ENCODE measurements around the gene SLC5A9.

Gene SLC5A9

DNA sequence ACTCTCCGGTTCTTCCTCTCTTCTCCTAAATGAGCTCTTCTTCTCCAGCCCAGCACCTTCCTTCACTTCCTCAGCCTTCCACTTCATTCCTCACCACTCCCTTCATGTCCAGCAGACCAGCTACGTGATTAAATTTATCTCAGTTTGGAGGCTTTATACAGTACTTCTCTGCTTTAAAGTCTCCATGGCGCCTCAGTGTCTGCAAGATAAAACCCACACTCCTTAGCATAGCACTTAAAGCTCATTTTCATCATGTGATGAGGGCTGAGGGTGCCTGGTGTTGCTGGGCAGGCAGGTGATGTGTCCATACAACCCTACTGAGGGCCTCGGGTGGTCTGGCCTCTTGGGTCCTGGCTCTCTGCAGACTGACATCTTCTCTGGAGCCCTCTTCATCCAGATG, 7.7 kb downstream of the SLC5A9 start:
- H3K36me3 ChIP-seq (ENCODE audit: low read length) = no peaks in the 10 kb centered on the region
- TF ChIP-seq EZH2phosphoT487 (conservative IDR thresholded peaks at IDR 0.05; ENCODE audit: low read length) = no peak
- TF ChIP-seq, protein P1, sequence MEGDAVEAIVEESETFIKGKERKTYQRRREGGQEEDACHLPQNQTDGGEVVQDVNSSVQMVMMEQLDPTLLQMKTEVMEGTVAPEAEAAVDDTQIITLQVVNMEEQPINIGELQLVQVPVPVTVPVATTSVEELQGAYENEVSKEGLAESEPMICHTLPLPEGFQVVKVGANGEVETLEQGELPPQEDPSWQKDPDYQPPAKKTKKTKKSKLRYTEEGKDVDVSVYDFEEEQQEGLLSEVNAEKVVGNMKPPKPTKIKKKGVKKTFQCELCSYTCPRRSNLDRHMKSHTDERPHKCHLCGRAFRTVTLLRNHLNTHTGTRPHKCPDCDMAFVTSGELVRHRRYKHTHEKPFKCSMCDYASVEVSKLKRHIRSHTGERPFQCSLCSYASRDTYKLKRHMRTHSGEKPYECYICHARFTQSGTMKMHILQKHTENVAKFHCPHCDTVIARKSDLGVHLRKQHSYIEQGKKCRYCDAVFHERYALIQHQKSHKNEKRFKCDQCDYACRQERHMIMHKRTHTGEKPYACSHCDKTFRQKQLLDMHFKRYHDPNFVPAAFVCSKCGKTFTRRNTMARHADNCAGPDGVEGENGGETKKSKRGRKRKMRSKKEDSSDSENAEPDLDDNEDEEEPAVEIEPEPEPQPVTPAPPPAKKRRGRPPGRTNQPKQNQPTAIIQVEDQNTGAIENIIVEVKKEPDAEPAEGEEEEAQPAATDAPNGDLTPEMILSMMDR (IDR thresholded peaks at IDR 0.05; ENCODE audit: insufficient read depth, low read length, poor library complexity, severe bottlenecking) = no peak
- no peak overlapping the region for H3K9ac ChIP-seq (ENCODE audit: low read length)
- no peak overlapping the region for H3K4me2 ChIP-seq (ENCODE audit: low read depth, low read length, poor library complexity, severe bottlenecking)
- H3K9me2 ChIP-seq (replicated peaks; ENCODE audit: insufficient read depth, low read length) = no peaks in the 10 kb centered on the region
- H2AFZ ChIP-seq (ENCODE audit: low read depth, low read length, severe bottlenecking) = no peak overlapping the region
- H3K79me2 ChIP-seq (ENCODE audit: insufficient read depth, low read length) = no peaks in the 10 kb centered on the region
- H3K27me3 ChIP-seq (ENCODE audit: low read length) = no peaks in the 10 kb centered on the region
- H3K9me3 ChIP-seq (ENCODE audit: insufficient read depth, low read length) = no peaks in the 10 kb centered on the region
- no peak overlapping the region for H3K4me3 ChIP-seq (ENCODE audit: insufficient read depth, low read length, poor library complexity, severe bottlenecking)
- H3F3A ChIP-seq (ENCODE audit: insufficient read depth) = no peaks in the 10 kb centered on the region
- H4K20me1 ChIP-seq (ENCODE audit: low read depth, low read length) = no peaks in the 10 kb centered on the region
- no peak overlapping the region for H3K27ac ChIP-seq (ENCODE audit: low read depth, low read length)

DNA sequence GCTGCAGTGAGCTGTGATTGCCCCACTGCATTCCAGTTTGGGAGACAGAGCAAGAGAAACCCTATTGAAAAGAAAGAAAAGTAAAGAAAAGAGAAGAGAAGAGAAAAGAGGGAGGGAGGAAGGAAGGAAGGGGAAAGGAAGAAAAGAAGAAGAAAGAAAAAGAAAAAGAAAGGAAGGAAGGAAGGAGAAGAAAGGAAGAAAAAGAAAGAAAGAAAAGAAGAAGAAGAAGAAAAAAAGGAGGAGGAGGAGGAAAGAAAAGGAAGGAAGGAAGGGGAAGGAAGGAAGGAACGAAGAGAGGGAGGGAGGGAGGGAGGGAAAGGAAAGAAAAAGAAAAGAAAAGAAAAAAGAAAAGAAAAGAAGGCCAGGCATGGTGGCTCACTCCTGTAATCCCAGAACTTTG, 10.2 kb downstream of the SLC5A9 start:
- H2AFZ ChIP-seq (ENCODE audit: low read depth, low read length, severe bottlenecking) = no peak overlapping the region
- H3K27ac ChIP-seq (ENCODE audit: low read depth, low read length) = no peak overlapping the region
- no peaks in the 10 kb centered on the region for H4K20me1 ChIP-seq (ENCODE audit: low read depth, low read length)
- H3K9me3 ChIP-seq (ENCODE audit: insufficient read depth, low read length) = no peaks in the 10 kb centered on the region
- H3K9ac ChIP-seq (ENCODE audit: low read length) = no peak overlapping the region
- H3K4me2 ChIP-seq (ENCODE audit: low read depth, low read length, poor library complexity, severe bottlenecking) = no peak overlapping the region
- no peaks in the 10 kb centered on the region for H3K79me2 ChIP-seq (ENCODE audit: insufficient read depth, low read length)
- no peak overlapping the region for H3K4me3 ChIP-seq (ENCODE audit: insufficient read depth, low read length, poor library complexity, severe bottlenecking)
- H3K36me3 ChIP-seq (ENCODE audit: low read length) = no peaks in the 10 kb centered on the region
- H3K27me3 ChIP-seq (ENCODE audit: low read length) = no peaks in the 10 kb centered on the region
- H3F3A ChIP-seq (ENCODE audit: insufficient read depth) = no peaks in the 10 kb centered on the region
- H3K9me2 ChIP-seq (replicated peaks; ENCODE audit: insufficient read depth, low read length) = no peaks in the 10 kb centered on the region
- TF ChIP-seq, protein P1 (IDR thresholded peaks at IDR 0.05; ENCODE audit: insufficient read depth, low read length, poor library complexity, severe bottlenecking) = no peak
- TF ChIP-seq EZH2phosphoT487 (conservative IDR thresholded peaks at IDR 0.05; ENCODE audit: low read length) = no peak

DNA sequence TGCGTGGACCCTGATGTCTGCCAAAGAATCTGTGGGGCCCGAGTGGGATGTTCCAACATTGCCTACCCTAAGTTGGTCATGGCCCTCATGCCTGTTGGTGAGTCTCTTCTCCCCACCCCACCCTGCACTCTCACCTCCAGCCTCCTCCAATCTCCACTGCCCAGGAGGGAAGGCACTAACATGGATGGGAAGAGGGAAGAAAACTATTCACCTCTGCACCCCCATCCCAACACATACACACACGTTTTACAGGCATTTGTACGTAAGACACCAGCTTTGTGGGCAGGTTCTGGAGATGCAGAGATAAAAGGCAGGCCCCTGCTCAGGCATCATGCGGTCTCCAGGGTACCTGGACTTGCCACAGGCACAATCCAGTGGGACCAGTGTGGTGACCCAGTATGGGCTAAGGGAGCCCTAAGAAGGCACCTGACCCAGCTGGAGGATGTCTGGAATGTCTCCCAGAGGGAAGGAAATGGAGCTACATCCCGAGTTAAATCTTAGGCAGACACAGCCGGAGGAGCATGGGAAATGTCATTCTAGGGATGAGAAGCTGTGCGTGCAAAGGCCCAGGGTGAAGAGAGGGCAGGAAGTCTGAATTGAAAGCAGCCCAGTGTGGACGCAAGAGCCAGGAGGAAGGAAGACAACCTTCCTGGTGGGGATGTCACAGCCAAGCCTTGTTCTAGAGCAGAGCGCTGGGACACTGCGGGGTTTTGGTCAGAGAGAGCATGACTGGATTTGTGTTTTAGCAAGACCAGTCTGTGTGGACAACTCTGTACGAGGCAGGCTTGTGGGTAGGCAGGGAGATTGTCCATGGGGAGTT, 11.4 kb downstream of the SLC5A9 start:
- no peaks in the 10 kb centered on the region for H3K27me3 ChIP-seq (ENCODE audit: low read length)

More for the DNA sequence above, 11.4 kb downstream of the SLC5A9 start:
- H3K79me2 ChIP-seq (ENCODE audit: insufficient read depth, low read length) = no peaks in the 10 kb centered on the region
- no peaks in the 10 kb centered on the region for H4K20me1 ChIP-seq (ENCODE audit: low read depth, low read length)
- H2AFZ ChIP-seq (ENCODE audit: low read depth, low read length, severe bottlenecking) = no peak overlapping the region
- no peaks in the 10 kb centered on the region for H3K9me3 ChIP-seq (ENCODE audit: insufficient read depth, low read length)
- H3K4me2 ChIP-seq (ENCODE audit: low read depth, low read length, poor library complexity, severe bottlenecking) = no peak overlapping the region
- TF ChIP-seq EZH2phosphoT487 (conservative IDR thresholded peaks at IDR 0.05; ENCODE audit: low read length) = no peak
- TF ChIP-seq, protein P1 (IDR thresholded peaks at IDR 0.05; ENCODE audit: insufficient read depth, low read length, poor library complexity, severe bottlenecking) = no peak
- H3K4me3 ChIP-seq (ENCODE audit: insufficient read depth, low read length, poor library complexity, severe bottlenecking) = no peak overlapping the region
- H3K27ac ChIP-seq (ENCODE audit: low read depth, low read length) = no peak overlapping the region
- H3F3A ChIP-seq (ENCODE audit: insufficient read depth) = no peaks in the 10 kb centered on the region
- H3K36me3 ChIP-seq (ENCODE audit: low read length) = no peaks in the 10 kb centered on the region
- no peaks in the 10 kb centered on the region for H3K9me2 ChIP-seq (replicated peaks; ENCODE audit: insufficient read depth, low read length)
- no peak overlapping the region for H3K9ac ChIP-seq (ENCODE audit: low read length)
